GM18508 (cell line): Measurements from ENCODE around the gene MICOS13.
"Not testable (repeated sequence)": the region's sequence is repeated elsewhere in the genome, so short reads cannot be mapped to it uniquely, and the experiment has no call there.

Source experiments
- ATAC-seq: cut with Tn5 transposase; IDR thresholded peaks from one replicate; pipeline ENCODE4 v1.9.1; 2021; ENCODE audit warnings: moderate number of reproducible peaks; ENCODE audit not compliant: insufficient read depth, unreplicated experiment

The MICOS13 gene

GRCh38 chr19:5702053-5702410 is 21.7 kb upstream of the MICOS13 start:
- not testable (repeated sequence) for ATAC-seq

DNA sequence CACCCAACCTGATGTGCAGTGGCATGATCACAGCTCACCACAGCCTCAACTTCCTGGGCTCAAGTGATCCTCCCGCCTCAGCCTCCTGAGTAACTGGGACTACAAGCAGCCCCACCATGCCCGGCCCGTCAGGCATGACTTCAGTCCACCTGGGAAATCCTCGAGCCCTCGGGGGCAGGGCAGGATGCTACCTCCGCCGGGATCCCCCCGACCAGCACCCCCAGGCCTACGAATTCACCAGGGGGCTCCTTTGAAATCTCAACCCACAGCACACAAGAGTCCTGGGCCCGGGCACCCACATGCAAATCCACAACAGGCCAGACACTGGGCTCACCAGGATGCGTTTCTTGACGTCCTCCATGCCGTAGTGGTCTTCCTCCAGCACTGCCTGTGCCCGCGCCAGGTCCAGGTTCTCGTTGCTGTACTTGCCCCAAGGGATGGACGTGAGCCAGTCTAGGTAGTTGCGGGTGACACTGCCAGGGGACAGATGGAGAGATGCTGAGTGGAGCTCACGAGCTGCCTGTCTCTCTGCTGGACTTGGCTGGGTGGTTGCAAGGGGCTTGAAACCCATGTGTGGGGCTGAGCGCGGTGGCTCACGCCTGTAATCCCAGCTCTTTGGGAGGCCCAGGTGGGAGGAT is 20.3 kb upstream of the MICOS13 start:
- no peak for ATAC-seq

- no peak for ATAC-seq
Measured at GRCh38 chr19:5698635-5699422, 18.5 kb upstream of the MICOS13 start.

GRCh38 chr19:5697890-5698634 is 17.7 kb upstream of the MICOS13 start:
- no peak for ATAC-seq

DNA sequence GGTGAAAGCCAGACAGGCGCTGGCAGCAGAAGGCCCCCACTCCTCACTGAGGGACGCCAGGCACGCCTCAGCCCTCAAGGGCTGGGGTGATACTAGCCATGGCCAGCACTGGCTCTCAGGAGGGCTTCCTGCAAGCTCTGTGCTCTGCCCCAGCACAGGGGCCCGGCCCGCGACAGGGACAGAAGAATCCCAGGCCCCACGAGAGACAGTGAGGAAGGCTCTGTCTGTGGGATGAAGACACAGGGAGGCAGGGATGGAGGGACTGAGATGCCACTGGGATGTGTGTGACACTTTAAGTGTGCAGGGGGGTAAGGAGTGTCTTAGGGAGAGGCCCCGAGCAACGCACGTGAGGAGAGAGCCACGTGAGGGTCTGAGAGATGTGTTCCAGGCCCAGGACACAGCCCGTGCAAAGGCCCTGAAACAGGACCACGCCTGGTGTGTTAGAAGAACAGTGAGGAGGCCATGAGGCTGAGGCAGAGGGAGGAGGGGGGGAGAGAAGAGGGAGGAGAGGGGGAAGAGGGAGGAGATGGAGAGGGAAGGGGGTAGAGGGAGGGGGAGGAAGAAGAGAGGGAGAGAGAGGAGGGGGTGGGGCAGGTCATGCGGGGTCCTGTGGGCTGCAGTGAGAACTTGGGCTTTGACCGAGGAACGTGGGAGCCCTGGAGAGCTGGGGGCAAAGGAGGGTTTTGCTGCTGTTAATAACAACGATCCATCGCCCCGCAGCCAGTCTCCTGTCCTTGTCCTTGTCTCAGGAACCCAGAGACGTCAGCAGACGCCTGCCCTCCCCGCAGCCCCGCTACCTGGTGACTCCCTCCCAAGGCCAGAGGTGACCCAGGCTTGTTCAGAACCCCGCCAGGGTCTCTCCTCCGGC is 16.9 kb upstream of the MICOS13 start:
- ATAC-seq = no peak

DNA sequence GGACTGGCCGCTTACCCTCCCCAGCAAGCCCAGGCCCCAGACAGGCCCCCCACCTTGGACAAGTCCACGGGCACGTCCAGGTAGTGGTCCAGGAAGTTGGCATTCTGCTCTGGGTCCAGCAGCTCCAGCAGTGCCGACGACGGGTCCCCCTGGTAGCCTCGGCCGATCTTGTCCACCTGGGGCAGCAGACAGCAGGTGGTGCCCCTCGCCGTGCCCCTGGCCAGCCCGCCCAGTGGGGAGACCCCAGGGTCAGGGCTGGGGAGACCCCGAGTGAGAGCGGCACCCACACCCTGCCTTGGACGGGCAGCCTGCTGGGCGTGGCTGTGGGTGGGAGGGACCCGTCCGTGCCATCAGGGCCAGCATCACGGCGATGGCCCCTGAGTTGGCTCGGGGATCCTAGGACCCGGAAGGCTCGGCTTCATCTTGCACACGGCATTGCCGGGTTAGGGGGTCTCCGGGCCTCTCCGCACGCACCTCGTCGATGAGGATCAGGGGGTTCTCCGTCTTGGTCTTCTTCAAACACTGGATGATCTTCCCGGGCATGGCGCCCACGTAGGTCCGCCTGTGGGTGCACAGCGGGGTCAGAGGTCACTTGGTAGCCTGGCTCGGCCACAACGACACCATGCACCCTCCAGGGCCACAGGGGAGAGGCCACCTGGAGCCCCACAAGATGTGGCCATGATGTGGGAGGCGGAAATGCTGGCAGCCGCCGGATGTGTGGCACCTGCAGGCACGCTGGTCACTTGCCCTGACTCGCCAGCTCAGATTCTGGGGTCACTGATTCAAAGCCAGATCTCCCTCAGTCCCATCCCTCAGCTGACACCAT is 16.1 kb upstream of the MICOS13 start:
- no peak for ATAC-seq

DNA sequence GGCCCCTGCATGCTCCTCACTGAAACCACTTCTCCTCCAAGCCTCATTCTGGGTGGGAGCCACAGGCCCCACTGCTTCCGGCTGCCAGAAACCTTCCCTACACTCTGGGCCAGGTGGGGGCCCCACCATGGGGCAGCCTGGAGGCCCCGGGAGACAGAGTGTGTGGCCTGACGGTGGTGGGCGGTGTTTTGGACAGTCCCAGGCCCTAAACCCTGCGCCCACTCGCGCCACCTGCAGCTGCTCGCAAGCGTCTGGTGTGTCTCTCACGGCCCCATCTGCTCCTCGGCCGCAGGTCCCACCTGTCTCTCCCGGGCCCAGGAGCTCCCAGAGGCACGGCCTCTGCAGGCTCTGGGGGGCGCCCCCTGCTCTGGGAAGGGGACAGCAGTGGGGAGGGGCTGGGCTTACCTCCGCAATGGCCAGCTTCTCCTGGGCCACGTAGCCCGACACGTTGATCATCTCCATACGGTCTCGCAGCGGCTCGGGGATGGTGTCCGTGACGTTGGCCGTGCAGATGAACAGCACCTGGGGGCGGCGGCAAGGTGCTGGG is 15.4 kb upstream of the MICOS13 start:
- no peak for ATAC-seq

GRCh38 chr19:5694956-5695648 is 14.8 kb upstream of the MICOS13 start:
- ATAC-seq = no peak

GRCh38 chr19:5694167-5694955 is 14.0 kb upstream of the MICOS13 start:
- ATAC-seq = no peak

- no peak for ATAC-seq
Measured at GRCh38 chr19:5693195-5694166, 13.2 kb upstream of the MICOS13 start.

DNA sequence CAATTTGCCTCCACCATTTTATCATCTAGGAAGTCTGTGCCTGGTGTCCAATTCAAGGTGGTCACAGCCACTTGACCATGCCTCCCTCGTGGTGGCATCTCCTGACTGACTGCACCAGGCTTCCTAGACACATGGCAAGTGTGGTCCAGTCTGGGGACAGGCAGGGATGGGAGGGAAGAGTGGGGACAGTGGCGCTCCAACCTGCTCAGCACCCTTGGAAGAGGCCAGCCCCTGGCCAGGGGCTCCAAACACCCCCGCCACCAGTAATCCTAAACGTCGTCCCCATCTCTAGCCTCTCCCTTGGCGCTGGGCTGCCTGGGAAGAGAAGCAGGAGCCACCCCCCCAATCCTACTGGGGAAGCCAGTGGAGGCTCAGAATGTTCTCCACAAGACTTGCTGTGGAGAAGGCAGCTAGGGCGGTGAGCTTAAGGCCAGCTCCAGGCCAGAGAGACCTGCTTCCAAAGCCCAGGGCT is 12.4 kb upstream of the MICOS13 start:
- no peak for ATAC-seq

GRCh38 chr19:5691822-5692722 is 11.8 kb upstream of the MICOS13 start:
- no peak for ATAC-seq

DNA sequence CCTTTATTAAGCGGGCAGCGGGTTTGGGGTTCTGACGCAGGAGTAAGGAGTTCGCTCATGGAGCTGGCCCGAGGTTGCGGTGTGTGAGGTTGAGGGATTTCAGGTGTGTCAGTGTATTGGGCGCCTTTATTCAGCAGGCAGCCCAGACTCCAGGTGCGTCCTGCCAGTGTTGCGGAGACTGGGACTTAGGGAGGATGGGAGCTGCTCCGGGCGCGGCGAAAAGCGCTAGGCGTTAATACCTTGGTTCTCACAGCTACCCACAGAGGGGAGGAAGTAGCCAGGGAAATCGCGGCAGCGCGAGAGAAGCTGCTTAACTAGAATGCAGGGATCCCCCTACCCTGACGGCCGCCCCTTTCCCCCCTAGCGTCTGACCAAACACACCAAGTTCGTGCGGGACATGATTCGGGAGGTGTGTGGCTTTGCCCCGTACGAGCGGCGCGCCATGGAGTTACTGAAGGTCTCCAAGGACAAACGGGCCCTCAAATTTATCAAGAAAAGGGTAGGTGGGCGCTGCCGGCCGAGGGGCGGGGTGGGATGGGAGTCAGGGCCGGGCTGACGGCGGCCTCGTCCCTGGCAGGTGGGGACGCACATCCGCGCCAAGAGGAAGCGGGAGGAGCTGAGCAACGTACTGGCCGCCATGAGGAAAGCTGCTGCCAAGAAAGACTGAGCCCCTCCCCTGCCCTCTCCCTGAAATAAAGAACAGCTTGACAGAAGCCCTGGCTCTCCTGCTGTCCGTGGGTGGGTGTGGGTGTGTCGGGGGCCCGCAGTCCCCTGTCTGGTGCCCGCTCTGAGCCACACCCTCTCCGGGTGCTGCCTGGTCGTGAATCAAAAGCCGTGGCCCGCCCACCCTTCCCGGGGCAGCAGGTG is 10.9 kb upstream of the MICOS13 start:
- no peak for ATAC-seq

DNA sequence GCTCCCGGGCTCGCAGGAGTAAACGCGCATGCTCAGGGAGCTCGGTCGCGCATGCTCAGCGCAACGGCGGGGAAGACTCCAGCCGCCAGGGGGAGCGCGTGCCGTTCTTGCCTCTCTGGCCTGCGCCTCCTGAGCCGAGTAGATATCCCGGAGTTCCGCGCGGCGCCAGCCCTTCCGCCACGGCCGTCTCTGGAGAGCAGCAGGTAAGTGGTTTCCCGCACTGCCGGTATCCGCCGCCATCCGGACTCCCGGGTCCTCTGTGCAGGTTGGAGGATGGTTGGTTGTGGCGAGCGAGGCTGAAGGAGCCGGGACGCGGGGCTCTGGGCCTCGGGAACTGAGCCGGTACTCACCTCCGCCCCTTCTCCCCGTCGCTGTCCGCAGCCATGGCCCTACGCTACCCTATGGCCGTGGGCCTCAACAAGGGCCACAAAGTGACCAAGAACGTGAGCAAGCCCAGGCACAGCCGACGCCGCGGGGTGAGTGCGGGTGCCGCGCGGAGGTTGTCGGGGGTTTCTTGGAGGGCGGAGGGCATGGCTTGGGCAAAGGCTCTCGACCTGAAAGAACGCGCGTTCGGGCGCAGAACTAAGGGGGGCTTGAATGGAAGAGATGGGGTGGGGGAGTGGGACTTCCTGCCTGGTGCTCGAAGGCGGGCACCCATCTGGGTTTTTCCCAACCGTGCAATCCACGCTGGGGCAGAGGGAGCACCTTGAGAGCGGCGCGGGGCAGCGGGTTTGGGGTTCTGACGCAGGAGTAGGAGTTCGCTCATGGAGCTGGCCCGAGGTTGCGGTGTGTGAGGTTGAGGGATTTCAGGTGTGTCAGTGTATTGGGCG is 10.0 kb upstream of the MICOS13 start, which contains the start of gene RPL36:
Gene RPL36, plus strand, starts transcription at position 171 of the 830 bp plus-strand sequence. Its CDS starts 213 bp downstream, at position 384.
- ATAC-seq = no peak
